C4-2B (cell line): ENCODE results near the gene NUP188.

Experiments
- CTCF ChIP-seq: fragments of 450-650 bp; conservative IDR thresholded peaks from 2 replicates; pipeline ENCODE4 v1.5.1; 2017; ENCODE audit warnings: mild to moderate bottlenecking
- ZFX ChIP-seq: fragments of 450-650 bp; IDR thresholded peaks from 2 replicates; pipeline ENCODE4 v1.6.1; 2017

- TF ChIP-seq CTCF (no peak), ZFX (no peak)
These were observed 47.8 kb upstream of the NUP188 start for GRCh38 chr9:128899566-128900322.
